C4-2B (cell line): ENCODE data around the gene DIDO1.
A peak's percentile ranks its signal among the peaks of the same experiment; 100 is the strongest.

Experiments
- H3K27ac ChIP-seq: fragments of 450-650 bp; 2 replicates; pipeline ENCODE4 v1.5.1; 2017
- ZFX ChIP-seq: fragments of 450-650 bp; IDR thresholded peaks from 2 replicates; pipeline ENCODE4 v1.6.1; 2017
- TF ChIP-seq, protein P1 (sequence below): fragments of 450-650 bp; conservative IDR thresholded peaks from 2 replicates; pipeline ENCODE4 v1.5.1; 2017; ENCODE audit warnings: mild to moderate bottlenecking

The DIDO1 gene

DNA sequence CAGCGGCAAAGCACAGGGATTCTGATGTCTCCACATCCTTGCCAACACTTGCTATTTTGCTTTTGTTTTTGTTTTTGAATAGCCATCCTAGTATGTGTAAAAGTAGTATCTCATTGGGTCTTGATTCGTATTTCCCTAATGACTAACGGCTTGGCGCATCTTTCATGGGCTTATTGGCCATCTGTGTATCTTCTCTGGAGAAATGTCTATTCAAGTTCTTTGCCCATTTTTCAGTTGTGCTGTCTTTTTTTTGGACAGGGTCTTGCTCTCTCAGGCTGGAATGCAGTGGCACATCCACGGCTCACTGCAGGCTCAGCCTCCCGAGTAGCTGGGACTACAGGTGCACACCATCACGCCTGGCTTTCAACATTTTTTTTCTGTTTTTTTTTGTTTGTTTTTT, 82.1 kb downstream of the DIDO1 start:
- H3K27ac ChIP-seq: no peak overlapping the region
- TF ChIP-seq ZFX: no peak
- TF ChIP-seq, protein P1, sequence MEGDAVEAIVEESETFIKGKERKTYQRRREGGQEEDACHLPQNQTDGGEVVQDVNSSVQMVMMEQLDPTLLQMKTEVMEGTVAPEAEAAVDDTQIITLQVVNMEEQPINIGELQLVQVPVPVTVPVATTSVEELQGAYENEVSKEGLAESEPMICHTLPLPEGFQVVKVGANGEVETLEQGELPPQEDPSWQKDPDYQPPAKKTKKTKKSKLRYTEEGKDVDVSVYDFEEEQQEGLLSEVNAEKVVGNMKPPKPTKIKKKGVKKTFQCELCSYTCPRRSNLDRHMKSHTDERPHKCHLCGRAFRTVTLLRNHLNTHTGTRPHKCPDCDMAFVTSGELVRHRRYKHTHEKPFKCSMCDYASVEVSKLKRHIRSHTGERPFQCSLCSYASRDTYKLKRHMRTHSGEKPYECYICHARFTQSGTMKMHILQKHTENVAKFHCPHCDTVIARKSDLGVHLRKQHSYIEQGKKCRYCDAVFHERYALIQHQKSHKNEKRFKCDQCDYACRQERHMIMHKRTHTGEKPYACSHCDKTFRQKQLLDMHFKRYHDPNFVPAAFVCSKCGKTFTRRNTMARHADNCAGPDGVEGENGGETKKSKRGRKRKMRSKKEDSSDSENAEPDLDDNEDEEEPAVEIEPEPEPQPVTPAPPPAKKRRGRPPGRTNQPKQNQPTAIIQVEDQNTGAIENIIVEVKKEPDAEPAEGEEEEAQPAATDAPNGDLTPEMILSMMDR: no peak

DNA sequence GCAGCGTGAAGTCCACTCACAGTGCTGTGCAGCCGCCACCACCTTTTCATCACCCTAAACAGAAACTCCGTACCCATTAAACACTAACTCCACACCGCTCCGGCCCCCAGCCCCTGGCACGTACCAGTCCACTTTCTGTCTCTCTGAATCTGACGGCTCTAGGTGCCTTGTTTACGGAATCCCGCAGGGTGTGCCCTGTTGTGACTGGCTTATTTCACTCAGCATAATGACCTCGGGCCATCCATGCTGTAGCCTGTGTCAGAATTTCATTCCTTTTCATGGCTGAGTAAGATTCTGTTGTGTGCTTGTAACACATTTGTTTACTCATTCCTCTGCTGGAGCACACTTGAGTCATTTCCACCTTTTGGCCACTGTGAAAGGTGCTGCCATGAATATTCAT, 82.6 kb downstream of the DIDO1 start:
- H3K27ac ChIP-seq: no peak overlapping the region
- no peak for TF ChIP-seq ZFX
- TF ChIP-seq, protein P1: no peak

DNA sequence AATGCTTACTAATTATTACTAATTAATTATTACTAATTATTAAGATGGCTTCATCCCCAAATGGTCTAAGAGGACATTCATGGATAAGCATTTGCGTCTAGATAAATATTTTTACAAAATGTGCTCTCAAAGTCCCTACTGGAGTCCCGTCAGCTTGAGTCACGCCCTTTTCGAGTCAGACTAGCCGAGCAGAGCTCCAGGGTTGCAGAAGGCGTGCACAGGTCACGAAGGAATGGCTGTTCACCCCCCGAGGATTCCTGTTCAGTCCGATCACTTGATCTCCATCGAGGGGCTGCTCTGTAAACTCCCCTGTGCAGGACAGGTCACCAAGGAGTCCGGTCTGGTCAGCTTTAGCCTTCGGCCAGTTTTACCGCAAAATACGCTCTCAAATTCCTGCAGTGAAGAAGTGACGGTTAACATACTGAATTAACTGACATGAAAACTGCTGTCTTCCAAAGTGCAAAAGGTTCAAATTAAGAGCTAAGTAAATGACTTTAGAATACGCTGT, 84.5 kb downstream of the DIDO1 start:
- no peak overlapping the region for H3K27ac ChIP-seq
- TF ChIP-seq, protein P1: no peak
- no peak for TF ChIP-seq ZFX

DNA sequence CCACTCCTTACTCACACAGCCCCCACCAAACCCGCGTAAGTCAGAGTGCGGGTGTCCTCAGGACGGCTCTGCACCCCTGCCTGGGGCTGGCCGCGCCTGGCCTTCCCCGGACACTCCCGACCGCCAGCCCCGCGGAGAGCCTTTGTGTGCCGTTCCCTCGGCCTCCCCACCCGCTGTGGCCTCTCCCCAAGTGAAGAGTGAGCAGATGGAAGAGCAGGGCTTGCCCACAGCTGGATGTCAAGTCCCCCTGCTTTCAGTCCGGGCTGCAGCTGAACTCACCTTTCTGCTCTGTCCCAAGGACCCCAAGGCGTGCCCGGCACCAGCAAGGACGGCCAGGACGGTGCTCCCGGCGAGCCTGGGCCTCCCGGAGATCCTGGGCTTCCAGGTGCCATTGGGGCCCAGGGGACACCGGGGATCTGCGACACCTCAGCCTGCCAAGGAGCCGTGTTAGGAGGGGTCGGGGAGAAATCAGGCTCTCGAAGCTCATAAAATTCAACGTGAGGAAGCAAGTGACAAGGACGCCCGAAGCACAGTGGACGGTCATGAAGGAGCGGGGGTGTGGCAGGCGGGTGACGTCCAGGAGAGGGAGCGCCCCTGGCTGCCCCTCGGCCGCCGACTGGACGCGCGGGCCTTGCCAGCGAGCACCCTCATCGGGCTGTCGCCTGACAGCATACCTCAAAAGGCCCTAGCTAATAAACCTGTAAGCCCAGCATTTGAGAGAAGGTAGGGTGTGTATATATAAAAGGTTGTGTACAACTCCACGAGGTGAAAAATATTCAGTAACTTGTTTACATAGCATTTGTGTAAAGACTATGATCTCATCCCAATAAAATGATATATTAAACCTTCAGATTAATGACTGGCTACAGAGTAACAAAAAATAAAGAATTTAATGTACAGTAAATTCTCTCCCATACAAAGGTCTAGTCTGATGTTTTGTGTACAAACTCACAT, 85.8 kb downstream of the DIDO1 start:
- TF ChIP-seq ZFX: no peak
- TF ChIP-seq, protein P1: no peak
- peak overlapping the region; percentile 17; the same call in 1 of the 2 replicates for H3K27ac ChIP-seq

DNA sequence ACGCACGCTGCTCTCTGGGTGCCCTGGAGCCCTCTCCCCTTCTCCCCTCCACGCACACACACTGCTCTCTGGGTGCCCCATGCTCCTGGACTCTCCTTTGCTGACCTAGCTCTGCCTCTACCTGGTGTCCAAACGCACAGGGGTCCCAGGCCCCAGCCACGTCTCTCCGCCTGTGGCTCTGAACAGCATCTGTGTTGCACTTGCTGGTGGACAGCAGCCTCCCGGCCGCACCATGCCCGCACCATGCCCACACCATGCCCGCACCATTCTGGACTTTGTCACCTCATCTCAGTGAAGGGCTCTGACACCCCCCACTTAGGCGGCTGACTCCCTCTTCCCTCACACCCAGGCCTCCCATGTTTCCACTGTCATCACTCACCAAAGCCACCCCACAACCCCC, 86.5 kb downstream of the DIDO1 start:
- TF ChIP-seq, protein P1: no peak
- no peak for TF ChIP-seq ZFX
- no peak overlapping the region; the same call in 1 of the 2 replicates for H3K27ac ChIP-seq

DNA sequence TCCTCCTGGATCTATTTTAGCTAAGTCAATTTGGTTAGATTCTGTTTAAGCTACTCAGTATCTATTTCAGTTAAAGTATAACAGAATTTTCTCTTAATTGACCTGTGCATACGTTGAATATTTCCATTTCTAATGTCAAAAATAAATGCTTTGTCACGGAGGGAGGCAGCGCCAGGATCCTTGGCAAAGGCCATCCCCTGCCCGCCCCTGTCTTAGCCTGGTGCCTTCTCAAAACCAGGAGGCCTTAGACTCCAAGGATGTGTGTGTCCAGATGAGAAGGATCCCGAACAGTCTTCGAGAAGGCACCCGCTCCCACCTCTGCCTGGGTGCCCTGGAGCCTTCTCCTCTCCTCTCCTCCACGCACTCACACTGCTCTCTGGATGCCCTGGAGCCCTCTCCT, 87.0 kb downstream of the DIDO1 start:
- TF ChIP-seq, protein P1: no peak
- TF ChIP-seq ZFX: no peak
- no peak overlapping the region for H3K27ac ChIP-seq
